HL-60 (cell line): ENCODE data around the gene ATP9B.

ENCODE experiments used
- CTCF ChIP-seq: IDR thresholded peaks from one replicate; pipeline ENCODE4 v1.5.1; 2011; ENCODE audit warnings: low read length, control low read depth, inconsistent platforms; ENCODE audit not compliant: insufficient read depth
- POLR2AphosphoS5 ChIP-seq: IDR thresholded peaks from 2 replicates; pipeline ENCODE4 v1.6.1; 2012; ENCODE audit warnings: low read depth

- TF ChIP-seq POLR2AphosphoS5 (no peak), CTCF (no peak)
These were observed 116.5 kb downstream of the ATP9B start for GRCh38 chr18:79185648-79186047.
